Measurements from ENCODE around the gene STAG2. TPM values are rescaled to one million over a fixed set of nuclear protein-coding genes. Genes with fewer than 3 reads are reported as not detected.
A peak's percentile ranks its signal among the peaks of the same experiment; 100 is the strongest.

Gene STAG2
- total and polyA plus RNA-seq, 2 of the 13 experiments (the other 11 are each of a cell fraction or from before 2014, with no cell fraction given): 21.0 to 50.8 TPM

DNA sequence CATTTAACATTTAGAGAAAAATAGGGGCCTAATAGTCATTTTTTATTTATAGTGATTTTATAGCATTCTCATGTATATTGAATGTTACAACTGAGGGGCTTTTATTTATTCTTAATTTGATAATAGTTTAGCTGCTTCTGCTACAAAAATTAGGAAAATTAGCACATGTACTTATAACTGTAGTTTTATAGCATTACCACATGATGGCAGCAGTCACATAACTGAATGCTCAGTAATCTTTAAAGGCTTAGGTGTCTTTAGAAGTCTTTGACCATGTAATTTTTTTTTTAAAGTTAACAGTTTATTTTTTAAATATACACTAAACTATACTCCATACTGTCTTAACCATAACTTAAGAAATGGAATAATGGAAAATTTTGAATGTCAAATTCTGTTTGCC lies 136.6 kb downstream of the STAG2 start:
- CTCF ChIA-PET (ENCODE audit: low intra/inter-chr PET ratio, low total read pairs): no interaction called here
- FAIRE-seq (no peak), ATAC-seq (no peak; the same call in 2 of the 3 replicates), DNase-seq (ENCODE audit: low spot score) (peak; percentile 9)
- no peaks in the 10 kb centered on the region for H3K27me3 ChIP-seq (ENCODE audit: control insufficient read depth in 1 of 2, insufficient read depth in 2 of 2, low read length in 2 of 2)
- TF ChIP-seq STAG1 (CRISPR knock-in tag; IDR thresholded peaks at IDR 0.05) (peak; percentile 33), ZNF616 (CRISPR knock-in tag; IDR thresholded peaks at IDR 0.05; ENCODE audit: low read depth) (no peak), ZNF577 (CRISPR knock-in tag; IDR thresholded peaks at IDR 0.05; ENCODE audit: borderline replicate concordance, low read depth) (no peak), CTCF (CRISPR knock-in tag; IDR thresholded peaks at IDR 0.05) (peak; percentile 40), MBD4 (IDR thresholded peaks at IDR 0.05; ENCODE audit: borderline replicate concordance, low read length) (no peak)
- intact Hi-C loops (cut with micrococcal nuclease; ENCODE audit: unreplicated experiment) (no loop called here), in situ Hi-C loops (cut with HindIII; ENCODE audit: extremely low pct_ligation_motif_present, low pct_unique_long_range_greater_than_20kb) (no loop called here)
- no peak overlapping the region for H3K9ac ChIP-seq (ENCODE audit: insufficient read depth, low read depth, low read length)
- H3K9me3 ChIP-seq (ENCODE audit: low read length): no peaks in the 10 kb centered on the region
- H4K20me1 ChIP-seq (ENCODE audit: insufficient read depth, low read length): no peaks in the 10 kb centered on the region
- BruUV-seq (replicated peaks): no TSS peak
- peaks cover 0 to 17% of the 10 kb centered on the region in 2 experiments; a peak in 1 of 5 replicates for H3K36me3 ChIP-seq (replicated peaks in 1 of 2; ENCODE audit: control insufficient read depth in 1 of 2, insufficient read depth in 2 of 2, low read length in 2 of 2)
- no peak overlapping the region for H3K4me2 ChIP-seq (ENCODE audit: low read depth, low read length)
- no peaks in the 10 kb centered on the region for H3K79me2 ChIP-seq (ENCODE audit: insufficient read depth, low read length)
- POLR2A ChIA-PET: no interaction called here
- no peak overlapping the region for H3K4me3 ChIP-seq (replicated peaks in 1 of 3; ENCODE audit: insufficient read depth in 1 of 3, low read depth in 2 of 3, low read length in 3 of 3)
- no peaks in the 10 kb centered on the region for H3K4me1 ChIP-seq (ENCODE audit: insufficient read depth, low read length)
- no peak overlapping the region for H3K27ac ChIP-seq (ENCODE audit: extremely low read length, insufficient read depth, low read length)
- H2AFZ ChIP-seq (ENCODE audit: low read length): no peak overlapping the region

GRCh38 chrX:124103966-124104365 lies 142.5 kb downstream of the STAG2 start:
- no TSS peak for BruUV-seq (replicated peaks)
- intact Hi-C loops (cut with micrococcal nuclease; ENCODE audit: unreplicated experiment) (no loop called here), in situ Hi-C loops (cut with HindIII; ENCODE audit: extremely low pct_ligation_motif_present, low pct_unique_long_range_greater_than_20kb) (no loop called here)
- Histone ChIP-seq H3K4me2 (ENCODE audit: low read depth, low read length) (no peak overlapping the region), H3K27ac (ENCODE audit: extremely low read length, insufficient read depth, low read length) (no peak overlapping the region), H3K9me3 (ENCODE audit: low read length) (no peaks in the 10 kb centered on the region), H3K4me1 (ENCODE audit: insufficient read depth, low read length) (no peaks in the 10 kb centered on the region), H2AFZ (ENCODE audit: low read length) (no peak overlapping the region), H4K20me1 (ENCODE audit: insufficient read depth, low read length) (no peaks in the 10 kb centered on the region), H3K36me3 (replicated peaks in 1 of 2; ENCODE audit: control insufficient read depth in 1 of 2, insufficient read depth in 2 of 2, low read length in 2 of 2) (0 out of 5 replicates have a peak, but pooled peaks cover 0 to 3% of the 10 kb centered on the region in 2 experiments), H3K27me3 (ENCODE audit: control insufficient read depth in 1 of 2, insufficient read depth in 2 of 2, low read length in 2 of 2) (no peaks in the 10 kb centered on the region), H3K9ac (ENCODE audit: insufficient read depth, low read depth, low read length) (no peak overlapping the region), H3K79me2 (ENCODE audit: insufficient read depth, low read length) (no peaks in the 10 kb centered on the region), H3K4me3 (replicated peaks in 1 of 3; ENCODE audit: insufficient read depth in 1 of 3, low read depth in 2 of 3, low read length in 3 of 3) (no peak overlapping the region)
- TF ChIP-seq ZNF576 (CRISPR knock-in tag; IDR thresholded peaks at IDR 0.05): no peak
- TF ChIP-seq, protein P1, sequence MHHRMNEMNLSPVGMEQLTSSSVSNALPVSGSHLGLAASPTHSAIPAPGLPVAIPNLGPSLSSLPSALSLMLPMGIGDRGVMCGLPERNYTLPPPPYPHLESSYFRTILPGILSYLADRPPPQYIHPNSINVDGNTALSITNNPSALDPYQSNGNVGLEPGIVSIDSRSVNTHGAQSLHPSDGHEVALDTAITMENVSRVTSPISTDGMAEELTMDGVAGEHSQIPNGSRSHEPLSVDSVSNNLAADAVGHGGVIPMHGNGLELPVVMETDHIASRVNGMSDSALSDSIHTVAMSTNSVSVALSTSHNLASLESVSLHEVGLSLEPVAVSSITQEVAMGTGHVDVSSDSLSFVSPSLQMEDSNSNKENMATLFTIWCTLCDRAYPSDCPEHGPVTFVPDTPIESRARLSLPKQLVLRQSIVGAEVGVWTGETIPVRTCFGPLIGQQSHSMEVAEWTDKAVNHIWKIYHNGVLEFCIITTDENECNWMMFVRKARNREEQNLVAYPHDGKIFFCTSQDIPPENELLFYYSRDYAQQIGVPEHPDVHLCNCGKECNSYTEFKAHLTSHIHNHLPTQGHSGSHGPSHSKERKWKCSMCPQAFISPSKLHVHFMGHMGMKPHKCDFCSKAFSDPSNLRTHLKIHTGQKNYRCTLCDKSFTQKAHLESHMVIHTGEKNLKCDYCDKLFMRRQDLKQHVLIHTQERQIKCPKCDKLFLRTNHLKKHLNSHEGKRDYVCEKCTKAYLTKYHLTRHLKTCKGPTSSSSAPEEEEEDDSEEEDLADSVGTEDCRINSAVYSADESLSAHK (CRISPR knock-in tag; IDR thresholded peaks at IDR 0.05; ENCODE audit: borderline replicate concordance): no peak
- TF ChIP-seq U2AF1 (optimal IDR thresholded peaks at IDR 0.05; ENCODE audit: low read depth, low read length): no peak
- no peak for TF ChIP-seq CREB1 (IDR thresholded peaks at IDR 0.05)
- no peak for TF ChIP-seq CREB1 (CRISPR knock-in tag; IDR thresholded peaks at IDR 0.05)
- ChIA-PET CTCF (ENCODE audit: low intra/inter-chr PET ratio, low total read pairs) (no interaction called here), POLR2A (no interaction called here)
- FAIRE-seq (no peak), ATAC-seq (no peak), DNase-seq (ENCODE audit: low spot score) (no peak)
- WGBS (ENCODE audit: low lambda C conversion rate): 79% methylated on average over 5 of the region's 5 CpGs

Data from HepG2 (cell line).